IMR-90 (cell line): Measurements from ENCODE around the gene C20orf202. TPM values are rescaled to one million over a fixed set of nuclear protein-coding genes. Genes with fewer than 3 reads are reported as not detected.
"Not testable (repeated sequence)": the region's sequence is repeated elsewhere in the genome, so short reads cannot be mapped to it uniquely, and the experiment has no call there.

Source experiments
- ATAC-seq: fragments of 200-7000 bp; cut with Tn5 transposase; 2 replicates; pipeline ENCODE4 v1.9.1; 2020; ENCODE audit warnings: low read depth, mild to moderate bottlenecking, moderate library complexity
- BruUV-seq: library from RNA; stranded (reverse); fragments of 400-500 nt; replicated peaks from 2 replicates; lab custom pipeline; 2021; lab: Mats Ljungman, UMichigan
- CTCF ChIA-PET: fragments of 300-600 bp; formaldehyde crosslinking; extraction: SDS; loops from one replicate; lab custom pipeline; 2021; ENCODE audit warnings: antibody characterized with exemption; lab: Yijun Ruan, JAX
- POLR2A ChIA-PET: fragments of 300-600 bp; sonication (Branson Sonifier 250); formaldehyde crosslinking; loops from one replicate; lab custom pipeline; 2022; ENCODE audit warnings: antibody characterized with exemption; ENCODE audit not compliant: unreplicated experiment; lab: Charles Lee
- DNase-seq: peaks from one replicate; pipeline ENCODE4 v3.0.0; 2013
- H2AFZ ChIP-seq: replicated peaks from 2 replicates; pipeline ENCODE3; 2013; ENCODE audit warnings: low read length, mild to moderate bottlenecking; ENCODE audit not compliant: poor library complexity
- H2AK5ac ChIP-seq: 2 replicates; pipeline ENCODE4 v1.6.1; 2013; ENCODE audit warnings: low read depth, low read length, inconsistent platforms
- H2AK9ac ChIP-seq: replicated peaks from 2 replicates; pipeline ENCODE3; 2013; ENCODE audit warnings: mild to moderate bottlenecking, low read depth, low read length, moderate library complexity; ENCODE audit not compliant: poor library complexity
- H2BK120ac ChIP-seq: 2 replicates; pipeline ENCODE4 v1.6.1; 2013; ENCODE audit warnings: low read depth, low read length, inconsistent platforms
- H2BK15ac ChIP-seq: 3 replicates; pipeline ENCODE4 v1.6.1; 2013; ENCODE audit warnings: low read depth, low read length, inconsistent platforms
- H2BK20ac ChIP-seq: 2 replicates; pipeline ENCODE4 v1.6.1; 2013; ENCODE audit warnings: low read depth, mild to moderate bottlenecking, inconsistent platforms, low read length, moderate library complexity
- H2BK5ac ChIP-seq: 2 replicates; pipeline ENCODE4 v1.6.1; 2013; ENCODE audit warnings: mild to moderate bottlenecking, low read depth, low read length, inconsistent platforms; ENCODE audit not compliant: poor library complexity, severe bottlenecking
- H3K14ac ChIP-seq: replicated peaks from 2 replicates; pipeline ENCODE4 v1.6.1; 2013; ENCODE audit warnings: low read depth, low read length, inconsistent platforms
- H3K18ac ChIP-seq: 2 replicates; pipeline ENCODE4 v1.6.1; 2013; ENCODE audit warnings: low read depth, low read length, control low read depth
- H3K23ac ChIP-seq: 2 replicates; pipeline ENCODE4 v1.6.1; 2013; ENCODE audit warnings: low read depth, low read length, inconsistent platforms
- H3K27ac ChIP-seq: 2 replicates; pipeline ENCODE4 v1.5.1; 2013; ENCODE audit warnings: mild to moderate bottlenecking, control low read depth, low read length; ENCODE audit not compliant: insufficient read depth
- H3K27me3 ChIP-seq: 2 replicates; pipeline ENCODE4 v1.6.1; 2013; ENCODE audit warnings: low read length; ENCODE audit not compliant: control insufficient read depth, insufficient read depth
- H3K36me3 ChIP-seq: 2 replicates; pipeline ENCODE4 v1.6.1; 2013; ENCODE audit warnings: low read length, mixed read lengths; ENCODE audit not compliant: control insufficient read depth, insufficient read depth
- H3K4ac ChIP-seq: 2 replicates; pipeline ENCODE4 v1.6.1; 2013; ENCODE audit warnings: low read depth, low read length, inconsistent platforms
- H3K4me1 ChIP-seq: 2 replicates; pipeline ENCODE4 v1.6.1; 2013; ENCODE audit warnings: low read length, mixed read lengths; ENCODE audit not compliant: control insufficient read depth, insufficient read depth
- H3K4me2 ChIP-seq: 2 replicates; pipeline ENCODE4 v1.6.1; 2013; ENCODE audit warnings: low read depth, mild to moderate bottlenecking, control low read depth, low read length, moderate library complexity
- H3K4me3 ChIP-seq: 2 replicates; pipeline ENCODE4 v1.5.1; 2013; ENCODE audit warnings: low read depth, mild to moderate bottlenecking, control low read depth, low read length, moderate library complexity; ENCODE audit not compliant: insufficient read depth
- H3K56ac ChIP-seq: 2 replicates; pipeline ENCODE4 v1.6.1; 2013; ENCODE audit warnings: low read length, inconsistent platforms; ENCODE audit not compliant: insufficient read depth; ENCODE audit errors: extremely low read depth
- H3K79me1 ChIP-seq, 2 experiments: 2 replicates each; pipeline ENCODE4 v1.6.1; 2013; ENCODE audit warnings: low read length in 2 of 2, inconsistent platforms in 1 of 2, low read depth in 1 of 2
- H3K9ac ChIP-seq: 2 replicates; pipeline ENCODE4 v1.6.1; 2013; ENCODE audit warnings: low read depth, low read length, control low read depth
- H3K9me1 ChIP-seq: 2 replicates; pipeline ENCODE4 v1.6.1; 2013; ENCODE audit warnings: low read length, inconsistent platforms; ENCODE audit not compliant: insufficient read depth
- H3K9me3 ChIP-seq: 2 replicates; pipeline ENCODE4 v1.6.1; 2013; ENCODE audit warnings: low read length; ENCODE audit not compliant: control insufficient read depth, insufficient read depth
- H4K20me1 ChIP-seq: 2 replicates; pipeline ENCODE4 v1.6.1; 2013; ENCODE audit warnings: low read length, inconsistent platforms; ENCODE audit not compliant: insufficient read depth
- H4K5ac ChIP-seq: 2 replicates; pipeline ENCODE4 v1.6.1; 2013; ENCODE audit warnings: mild to moderate bottlenecking, low read depth, low read length, control low read depth
- H4K8ac ChIP-seq, 2 experiments: 2 replicates each; pipeline ENCODE4 v1.6.1; 2013; ENCODE audit warnings: low read depth in 2 of 2, low read length in 2 of 2, control low read depth in 1 of 2, inconsistent platforms in 1 of 2
- H4K91ac ChIP-seq: 2 replicates; pipeline ENCODE4 v1.6.1; 2013; ENCODE audit warnings: low read depth, low read length, inconsistent platforms; ENCODE audit not compliant: insufficient read depth
- WGBS, 2 experiments: methylation state at CpG; one replicate each; pipeline versions ENCODE4 v1.1.5 to v1.1.7; 2013; ENCODE audit warnings: missing lambda C conversion rate in 2 of 2; ENCODE audit not compliant: insufficient read length in 1 of 2; ENCODE audit errors: extremely low coverage in 2 of 2; 5-methylcytosine and 5-hydroxymethylcytosine counted together
- dilution Hi-C: fragments of 300-500 bp; cut with HindIII; formaldehyde crosslinking; loops from one replicate; pipeline ENCODE4 v1.14.3; 2018; ENCODE audit warnings: low sequenced_read_pairs; ENCODE audit not compliant: unreplicated experiment
- in situ Hi-C: fragments of 300-500 bp; cut with MboI; formaldehyde crosslinking; loops from 3 replicates; pipeline ENCODE4 v1.14.3; 2019; ENCODE audit warnings: low sequenced_read_pairs, inconsistent platforms, mixed read lengths
- intact Hi-C: fragments of 100-400 bp; cut with micrococcal nuclease; formaldehyde crosslinking; loops from 2 replicates; pipeline ENCODE4 v1.10.0; 2022
- polyA plus RNA-seq, 3 experiments: library from polyadenylated mRNA; depleted of rRNA; stranded (reverse); fragments of >200 nt; gene quantifications; 2 replicates each; pipeline ENCODE4 v1.2.3, GENCODE V29; 2012; ENCODE audit warnings: low replicate concordance in 1 of 3
- total RNA-seq: library from RNA; depleted of rRNA; stranded (reverse); fragments of >200 nt; gene quantifications from 2 replicates; pipeline ENCODE4 v1.2.3, GENCODE V29; 2012

C20orf202 gene
- total and polyA plus RNA-seq, 2 of the 4 experiments (the other 2 are of a cell fraction) = not detected

- H4K20me1 ChIP-seq, H3K4ac ChIP-seq, H3K4me1 ChIP-seq, H3K9me1 ChIP-seq, H3K56ac ChIP-seq, H3K23ac ChIP-seq, dilution Hi-C loops, DNase-seq, intact Hi-C loops, H2AK5ac ChIP-seq, H4K8ac ChIP-seq, in situ Hi-C loops, H3K27me3 ChIP-seq, H3K14ac ChIP-seq, H3K36me3 ChIP-seq, H3K9me3 ChIP-seq, H2BK120ac ChIP-seq, BruUV-seq, H4K5ac ChIP-seq, H2BK15ac ChIP-seq, H3K79me1 ChIP-seq, CTCF ChIA-PET, H2AFZ ChIP-seq, H2AK9ac ChIP-seq, H2BK5ac ChIP-seq, H3K4me3 ChIP-seq, POLR2A ChIA-PET, H3K27ac ChIP-seq, H4K91ac ChIP-seq, H3K4me2 ChIP-seq, ATAC-seq, H3K18ac ChIP-seq, H2BK20ac ChIP-seq, H3K9ac ChIP-seq: not testable (repeated sequence)
- no CpG with 5 or more reads among the region's 4 CpGs for WGBS, 2 experiments
Observed at GRCh38 chr20:1222750-1223149, 19.5 kb downstream of the C20orf202 start.
